Measurements from ENCODE around the gene GPBAR1.

The GPBAR1 gene

DNA sequence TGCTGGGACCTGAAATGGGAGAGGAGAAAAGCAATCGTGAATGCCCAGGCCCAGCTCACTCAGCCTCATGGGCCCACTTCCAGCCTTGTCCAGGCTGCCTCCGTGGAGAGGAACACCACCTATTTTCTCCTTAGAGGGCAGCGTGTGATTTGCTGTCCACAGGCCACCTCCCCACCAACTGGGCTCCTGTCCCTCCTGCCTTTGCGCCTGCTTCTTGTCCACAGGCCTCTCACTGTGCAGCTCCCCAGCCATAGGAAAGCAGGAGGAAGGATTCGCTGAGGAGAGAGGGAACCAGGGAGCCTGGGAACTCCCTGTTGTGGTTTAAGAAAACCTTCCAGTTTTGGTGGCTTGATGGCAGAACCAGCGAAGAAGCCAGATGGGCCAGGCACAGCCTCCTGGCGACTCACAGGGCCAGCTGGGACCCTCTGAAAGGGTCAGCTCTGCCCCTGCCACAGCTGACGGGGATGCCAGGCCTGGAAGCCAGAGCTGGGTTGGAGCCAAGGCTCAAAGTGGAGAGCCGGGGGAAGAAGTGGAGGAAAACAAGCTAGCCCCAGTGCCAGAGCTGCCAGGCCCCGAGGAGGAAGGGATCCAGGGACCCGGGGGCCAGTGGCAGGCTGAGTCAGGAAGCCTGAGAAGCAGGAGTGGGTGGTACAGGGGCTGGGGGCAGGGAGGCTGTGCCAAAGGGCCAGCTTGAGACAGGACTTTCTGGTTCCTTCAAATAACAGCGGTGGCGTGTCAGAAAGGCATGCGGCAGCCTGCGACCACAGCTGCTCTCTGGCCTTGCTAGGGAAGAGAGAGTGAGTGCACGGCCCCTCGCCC lies 21.6 kb downstream of the GPBAR1 start:
- in situ Hi-C loops (cut with HindIII; ENCODE audit: low sequenced_read_pairs) = no loop called here

DNA sequence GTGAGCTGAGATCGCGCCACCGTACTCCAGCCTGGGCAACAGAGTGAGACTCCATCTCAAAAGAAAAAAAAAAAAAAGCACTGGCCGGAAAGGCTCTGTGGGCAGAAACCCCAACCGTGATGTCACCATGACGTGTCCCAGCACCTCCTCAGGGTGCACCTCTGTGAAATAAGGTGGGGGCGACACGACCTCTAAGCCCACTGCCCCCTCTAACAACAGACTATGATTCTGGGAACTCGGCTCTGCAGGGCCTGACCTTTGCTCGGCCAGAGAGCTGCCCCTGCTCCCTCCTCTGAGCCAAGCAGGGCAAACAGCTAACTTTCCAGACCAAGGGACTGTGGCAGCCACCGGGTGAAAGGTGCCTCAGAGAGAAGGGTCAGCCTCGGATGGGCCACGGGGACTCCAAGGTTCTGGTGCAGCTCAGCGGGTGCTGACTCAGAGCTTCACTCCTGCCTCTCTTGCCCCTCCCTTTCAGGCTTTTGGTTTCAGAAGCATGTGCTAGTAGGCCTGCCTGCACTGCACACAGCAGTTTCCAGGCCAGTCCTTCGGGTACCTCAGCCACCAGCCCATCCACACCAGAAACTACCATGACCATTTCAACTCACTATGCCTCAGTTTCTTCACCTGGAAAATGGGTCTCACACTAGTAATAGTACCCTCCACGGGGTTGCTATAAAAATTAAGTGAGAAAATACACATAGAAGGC lies 23.4 kb downstream of the GPBAR1 start:
- in situ Hi-C loops (cut with HindIII; ENCODE audit: low sequenced_read_pairs) = no loop called here

DNA sequence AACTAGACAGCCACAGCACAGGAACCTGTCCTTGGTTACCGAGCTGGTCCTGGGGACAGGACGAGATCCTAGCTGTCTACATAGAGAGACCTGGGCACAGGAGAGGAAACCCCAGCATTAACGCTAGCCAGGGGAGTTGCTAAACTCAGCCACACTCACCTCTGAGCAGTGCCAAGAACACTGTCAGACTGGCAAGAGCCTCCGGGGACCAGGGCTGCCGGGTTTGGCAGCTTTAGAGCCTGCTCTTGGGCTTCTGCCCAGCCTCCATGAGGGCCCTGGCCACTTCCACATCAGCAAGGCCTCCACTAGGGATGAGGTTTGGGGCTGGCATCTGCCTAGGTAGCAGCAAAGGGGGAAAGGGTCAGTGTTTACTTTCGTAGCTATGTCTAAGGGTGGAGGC lies 24.8 kb downstream of the GPBAR1 start:
- in situ Hi-C loops (cut with HindIII; ENCODE audit: low sequenced_read_pairs) = no loop called here

DNA sequence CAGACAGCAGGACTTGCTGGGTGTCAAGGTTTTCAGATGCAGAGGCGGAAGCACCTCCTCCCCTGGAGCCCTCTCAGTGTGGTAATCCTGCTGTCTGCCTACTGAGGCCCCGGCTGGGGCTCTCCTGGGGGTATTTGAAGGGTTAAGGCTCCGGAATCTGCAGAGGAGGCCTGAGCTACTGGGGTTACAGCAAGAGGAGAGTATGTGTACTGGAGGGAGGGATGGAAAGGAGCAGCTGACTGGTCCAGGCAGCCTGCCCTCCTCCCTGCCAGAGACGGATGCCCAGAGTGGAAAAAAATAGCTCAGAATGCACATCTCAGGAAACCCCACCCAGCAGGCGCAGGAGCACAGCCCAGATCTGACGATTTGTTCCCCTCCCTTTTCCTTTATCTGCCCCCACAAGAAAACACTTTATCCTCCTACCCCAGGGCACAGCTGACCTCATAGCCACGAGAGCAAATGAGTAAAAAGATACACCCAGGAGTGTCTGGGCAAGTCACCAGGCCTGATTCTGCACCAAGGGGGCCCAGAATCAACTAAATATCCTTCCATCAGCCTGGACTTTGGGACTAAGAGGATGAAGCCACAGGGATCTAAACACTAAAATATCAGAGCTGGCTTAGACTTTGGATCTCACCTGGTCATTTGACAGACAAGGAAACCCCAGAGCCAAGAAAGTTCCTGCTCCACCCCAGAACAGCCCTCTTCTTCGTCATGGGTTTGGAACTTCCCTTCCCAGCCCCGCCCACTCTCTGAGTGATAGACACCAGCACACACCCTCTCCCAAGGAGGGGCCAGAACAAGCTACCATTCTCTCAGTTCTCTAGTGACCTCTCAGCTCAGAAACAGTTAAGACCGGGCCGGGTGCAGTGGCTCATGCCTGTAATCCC lies 26.0 kb downstream of the GPBAR1 start:
- in situ Hi-C loops (cut with HindIII; ENCODE audit: low sequenced_read_pairs) = no loop called here

DNA sequence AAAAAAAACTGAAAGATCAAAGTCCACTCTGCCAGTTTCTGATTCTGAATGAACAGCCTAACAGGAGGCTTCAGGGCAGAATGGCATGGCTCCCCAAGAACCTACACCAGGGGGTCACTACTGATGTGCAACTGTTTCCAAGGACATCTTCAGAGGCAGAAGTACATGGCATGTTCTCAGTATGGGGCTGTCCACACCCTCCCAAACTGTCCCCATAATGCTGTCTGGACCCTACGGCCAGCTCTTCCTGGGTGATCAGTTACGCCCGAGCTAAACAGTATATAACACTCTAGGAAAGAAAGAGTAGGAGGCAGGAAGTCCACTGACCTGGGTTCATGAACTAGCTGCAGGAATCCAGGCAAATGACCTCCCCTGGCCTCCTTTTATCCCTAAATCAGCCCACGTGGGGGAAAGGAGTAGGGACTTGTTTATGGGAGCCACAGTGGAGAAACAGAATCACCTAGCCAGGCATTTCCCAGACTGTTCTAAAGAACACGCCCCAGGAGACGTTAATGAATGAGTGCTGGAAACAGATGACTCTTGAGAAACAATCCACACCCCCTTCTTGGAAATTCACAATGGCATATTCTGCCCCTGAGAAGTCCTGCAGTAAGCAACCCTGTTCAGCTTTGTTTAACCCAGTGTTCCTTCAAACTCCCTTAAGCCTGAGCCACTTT lies 29.0 kb downstream of the GPBAR1 start:
- in situ Hi-C loops (cut with HindIII; ENCODE audit: low sequenced_read_pairs) = no loop called here

DNA sequence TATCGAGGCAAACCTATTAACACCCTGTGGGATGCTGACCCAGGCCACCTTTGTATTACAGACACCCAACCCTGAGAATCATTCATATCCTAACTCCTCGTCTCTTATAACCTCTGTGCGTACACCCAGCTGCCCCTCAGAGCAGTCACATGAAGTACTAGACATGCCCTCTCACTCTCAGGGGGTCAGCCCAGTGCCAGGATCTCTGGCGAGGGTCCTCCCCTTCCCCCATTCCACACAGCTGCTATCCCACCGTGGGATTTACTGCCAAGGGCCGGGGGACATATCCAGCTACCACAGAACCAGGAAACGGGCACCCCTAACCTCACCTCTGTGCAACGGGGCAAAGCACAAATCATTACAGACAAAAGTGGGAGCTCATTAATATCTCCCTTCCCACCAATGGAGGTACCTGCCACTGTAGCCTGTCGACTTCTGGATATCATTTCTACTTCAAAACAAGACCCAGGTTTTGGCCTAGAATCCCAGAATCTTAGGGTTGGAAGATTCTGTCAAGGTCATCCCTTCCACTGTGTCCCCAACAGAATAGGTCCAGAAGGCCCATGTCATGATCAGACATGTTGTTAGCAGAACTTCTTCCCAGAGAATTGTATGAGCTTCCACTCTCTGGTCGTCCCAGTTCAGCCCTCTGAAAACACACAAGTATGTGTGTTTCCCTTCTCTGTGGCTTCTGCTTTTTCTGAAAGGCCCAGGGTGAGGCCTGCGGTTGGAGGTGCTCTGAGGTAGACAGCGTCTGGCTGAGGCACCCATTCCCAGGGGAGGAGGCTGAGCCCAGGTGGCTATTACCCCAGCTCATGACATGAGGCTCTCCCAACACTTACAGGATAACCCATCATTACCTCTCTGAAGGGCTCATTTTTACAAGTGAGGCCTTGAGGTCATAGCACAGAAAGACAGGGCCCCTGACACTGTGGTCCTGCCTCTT lies 29.8 kb downstream of the GPBAR1 start:
- in situ Hi-C loops (cut with HindIII; ENCODE audit: low sequenced_read_pairs) = no loop called here

DNA sequence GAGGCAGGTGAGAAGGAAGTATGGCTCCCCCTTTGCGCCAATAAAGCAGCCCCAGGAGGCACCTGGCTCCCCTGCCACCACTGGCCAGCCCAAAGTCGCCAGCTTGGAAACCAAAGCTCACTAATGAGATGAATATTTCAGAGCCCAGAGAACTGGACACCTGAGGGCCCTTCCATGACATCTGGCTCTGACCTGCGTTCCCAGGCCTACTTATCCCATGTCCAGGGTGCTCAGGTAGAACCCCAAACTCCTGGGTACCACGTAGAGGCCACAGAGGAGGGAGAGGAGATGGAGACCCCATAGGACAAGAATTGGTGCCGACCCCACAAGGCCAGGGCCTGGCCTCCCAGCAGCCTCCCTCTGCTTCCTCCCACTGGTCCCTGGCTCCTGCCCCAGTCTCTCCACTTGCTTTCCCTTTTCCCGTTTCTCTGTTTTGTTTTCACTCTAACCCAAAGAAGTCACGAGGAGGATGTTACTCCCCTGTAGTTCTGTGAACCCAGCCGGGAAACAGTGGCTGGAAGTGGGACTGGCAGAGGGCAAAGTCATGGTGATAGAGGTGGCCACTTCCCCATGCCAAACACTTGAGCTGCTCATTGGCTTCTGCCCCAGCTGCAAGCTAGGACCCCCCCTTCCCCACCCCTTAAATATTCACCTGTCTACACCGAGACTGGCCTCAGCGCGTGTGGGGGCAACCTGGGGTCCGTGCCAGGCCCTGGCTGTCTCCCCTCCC lies 30.7 kb downstream of the GPBAR1 start:
- in situ Hi-C loops (cut with HindIII; ENCODE audit: low sequenced_read_pairs) = no loop called here

DNA sequence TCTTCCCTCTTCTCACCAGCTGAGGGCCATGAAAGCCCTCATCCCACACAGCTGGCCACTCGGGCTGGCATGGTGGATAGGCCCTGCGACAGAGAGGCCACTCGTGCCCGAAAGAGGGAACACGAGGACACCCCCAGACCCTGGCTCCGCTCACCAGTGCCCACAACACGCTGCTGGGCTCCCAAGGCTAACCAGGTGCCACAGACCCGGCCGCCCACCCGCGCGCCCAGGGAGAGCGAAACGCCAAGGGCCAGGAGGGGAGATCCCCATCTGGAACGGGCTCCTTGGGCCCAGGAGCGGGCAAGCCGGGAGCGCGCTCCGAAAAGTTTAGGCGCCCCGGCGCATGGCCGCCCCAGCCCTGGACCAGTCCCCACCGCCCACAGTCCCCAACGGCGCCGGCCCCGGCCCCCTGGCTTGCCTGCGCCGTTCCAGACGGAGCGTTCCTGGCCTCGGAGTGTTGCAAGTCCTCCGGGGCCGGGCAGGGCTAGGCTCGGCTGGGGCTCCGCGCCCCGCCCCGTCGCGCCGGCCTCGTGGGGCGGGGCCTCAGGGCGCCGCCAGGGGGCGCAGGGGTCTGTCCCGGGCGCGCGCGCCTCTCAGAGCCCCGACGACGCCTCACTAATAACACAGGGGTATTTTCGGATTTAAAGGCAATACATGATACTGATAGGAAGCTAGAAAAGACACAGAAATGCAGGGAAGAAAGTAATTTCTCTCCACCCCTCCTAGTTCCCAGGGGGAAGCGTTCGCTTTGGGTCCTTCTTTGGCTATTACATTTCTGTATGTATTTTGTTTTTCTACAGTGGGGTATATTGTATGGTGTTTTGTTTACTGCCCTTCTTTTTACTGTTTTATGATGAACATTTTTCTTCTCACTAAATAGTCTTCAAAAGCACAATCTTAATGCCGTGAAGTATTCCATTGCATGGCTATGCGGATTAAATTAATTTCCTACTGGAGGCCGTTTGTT lies 31.5 kb downstream of the GPBAR1 start, which contains the start of gene TMBIM1:
TMBIM1 (minus strand) TSS at position 456 of the 967 bp plus-strand sequence. CDS start 10,362 bp downstream, outside the sequence.
- in situ Hi-C loops (cut with HindIII; ENCODE audit: low sequenced_read_pairs) = no loop called here

DNA sequence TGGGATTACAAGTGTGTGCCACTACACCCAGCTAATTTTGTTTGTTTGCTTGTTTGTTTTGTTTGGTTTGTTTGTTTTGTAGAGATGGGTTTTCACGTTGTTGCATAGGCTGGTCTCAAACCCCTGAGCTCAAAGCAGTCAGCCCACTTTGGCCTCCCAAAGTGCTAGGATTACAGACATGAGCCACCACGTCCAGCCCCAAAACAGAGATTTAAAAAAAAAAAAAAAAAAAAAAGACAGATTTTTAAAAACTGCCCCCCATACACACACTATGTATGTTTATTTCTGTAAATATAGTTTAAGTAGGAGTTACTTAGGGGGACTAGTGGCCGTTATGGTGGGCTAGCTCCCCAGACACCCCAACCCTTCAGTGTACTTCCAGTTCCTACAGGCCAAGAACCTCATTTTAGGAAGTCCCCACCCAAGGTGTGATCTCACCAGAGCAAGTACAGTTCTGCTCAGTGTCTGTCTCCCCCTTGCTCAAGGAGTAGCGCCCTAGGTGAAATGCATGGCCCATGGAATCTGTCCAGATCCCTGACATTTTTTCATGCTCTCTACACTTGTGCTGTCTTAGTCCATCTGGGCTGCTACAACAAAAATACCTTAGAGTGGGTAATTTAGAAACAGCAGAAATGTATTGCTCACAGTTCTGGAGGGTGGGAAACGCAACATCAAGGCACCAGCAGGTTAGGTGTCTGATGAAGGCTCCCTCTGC lies 33.1 kb downstream of the GPBAR1 start:
- in situ Hi-C loops (cut with HindIII; ENCODE audit: low sequenced_read_pairs) = no loop called here

DNA sequence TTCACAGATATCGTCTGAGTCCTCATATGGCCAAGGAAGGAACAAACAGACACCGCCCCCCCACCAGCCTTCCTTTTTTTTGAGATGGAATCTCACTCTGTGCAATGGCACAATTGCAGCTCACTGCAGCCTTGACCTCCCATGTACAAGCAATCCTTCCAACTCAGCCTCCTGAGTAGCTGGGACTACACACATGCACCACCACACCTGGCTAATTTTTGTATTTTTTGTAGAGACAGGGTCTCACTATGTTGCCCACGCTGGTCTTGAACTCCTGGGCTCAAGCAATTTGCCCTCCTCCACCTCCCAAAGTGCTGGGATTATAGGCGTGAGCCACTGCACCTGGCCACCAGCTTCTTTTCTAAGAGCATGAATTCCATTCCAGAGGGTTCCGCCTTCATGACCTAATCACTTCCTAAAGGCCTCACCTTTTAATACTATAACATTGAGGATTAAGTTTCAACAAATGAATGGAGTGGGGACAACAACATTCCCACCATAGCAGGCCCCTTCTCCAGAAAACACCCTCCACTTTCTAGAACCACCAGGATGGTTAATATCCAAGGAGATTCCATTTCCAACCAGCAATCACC lies 33.7 kb downstream of the GPBAR1 start:
- in situ Hi-C loops (cut with HindIII; ENCODE audit: low sequenced_read_pairs) = no loop called here

DNA sequence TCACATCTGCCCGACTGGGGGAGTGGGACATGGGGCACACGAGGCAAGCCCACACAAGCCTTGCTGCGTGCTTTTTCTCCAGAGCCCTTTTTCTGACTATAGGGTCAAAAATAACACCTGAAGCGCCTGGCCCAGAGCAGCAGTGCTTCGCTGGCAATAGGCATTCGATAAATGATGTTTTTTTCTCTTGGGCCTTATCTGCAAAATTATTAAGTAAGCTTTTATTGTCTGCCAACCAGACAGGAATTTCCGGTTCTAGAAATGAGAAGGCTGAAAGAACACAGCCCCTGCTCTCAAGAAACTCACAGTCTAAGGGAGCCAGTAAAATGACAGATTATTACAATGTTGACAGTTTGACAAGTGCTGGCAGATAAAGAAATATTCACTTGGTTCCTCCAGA lies 34.2 kb downstream of the GPBAR1 start:
- in situ Hi-C loops (cut with HindIII; ENCODE audit: low sequenced_read_pairs) = no loop called here

DNA sequence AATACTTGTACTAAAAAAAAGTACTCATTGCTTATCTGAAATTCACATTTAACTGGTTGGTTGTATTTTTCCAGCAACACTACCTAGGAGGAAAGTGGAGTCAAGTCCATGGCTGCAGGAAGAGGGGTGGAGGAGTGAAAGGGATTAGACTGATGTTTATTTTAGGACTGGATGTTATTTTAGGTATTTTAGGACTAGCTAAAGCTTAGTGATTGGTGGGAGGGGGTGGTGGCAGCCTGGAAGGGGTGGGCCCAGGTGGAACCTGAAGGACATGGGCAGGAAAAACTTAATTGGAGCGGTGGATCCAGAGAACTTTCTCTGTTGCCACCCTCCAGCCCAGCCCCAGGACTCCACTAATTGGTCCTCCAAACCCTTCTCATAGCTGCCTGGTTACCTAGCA lies 35.4 kb downstream of the GPBAR1 start:
- in situ Hi-C loops (cut with HindIII; ENCODE audit: low sequenced_read_pairs) = no loop called here

DNA sequence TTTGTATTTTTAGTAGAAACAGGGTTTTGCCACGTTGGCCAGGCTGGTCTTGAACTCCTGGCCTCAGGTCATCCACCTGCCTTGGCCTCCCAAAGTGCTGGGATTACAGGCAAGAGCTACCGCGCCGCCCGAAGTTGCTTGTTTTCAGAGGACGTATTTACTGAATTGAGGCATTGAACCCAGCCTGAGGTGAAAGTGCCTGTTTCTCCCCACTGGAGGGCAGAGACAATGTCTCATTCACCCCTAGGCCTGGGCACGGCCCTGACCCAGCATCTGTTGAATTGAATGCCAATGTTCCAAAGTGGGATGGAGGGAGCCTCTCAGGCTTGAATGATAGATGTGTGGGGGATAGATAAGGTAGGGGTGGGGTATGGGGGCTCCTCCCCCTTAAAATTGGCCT lies 36.0 kb downstream of the GPBAR1 start:
- in situ Hi-C loops (cut with HindIII; ENCODE audit: low sequenced_read_pairs) = no loop called here

DNA sequence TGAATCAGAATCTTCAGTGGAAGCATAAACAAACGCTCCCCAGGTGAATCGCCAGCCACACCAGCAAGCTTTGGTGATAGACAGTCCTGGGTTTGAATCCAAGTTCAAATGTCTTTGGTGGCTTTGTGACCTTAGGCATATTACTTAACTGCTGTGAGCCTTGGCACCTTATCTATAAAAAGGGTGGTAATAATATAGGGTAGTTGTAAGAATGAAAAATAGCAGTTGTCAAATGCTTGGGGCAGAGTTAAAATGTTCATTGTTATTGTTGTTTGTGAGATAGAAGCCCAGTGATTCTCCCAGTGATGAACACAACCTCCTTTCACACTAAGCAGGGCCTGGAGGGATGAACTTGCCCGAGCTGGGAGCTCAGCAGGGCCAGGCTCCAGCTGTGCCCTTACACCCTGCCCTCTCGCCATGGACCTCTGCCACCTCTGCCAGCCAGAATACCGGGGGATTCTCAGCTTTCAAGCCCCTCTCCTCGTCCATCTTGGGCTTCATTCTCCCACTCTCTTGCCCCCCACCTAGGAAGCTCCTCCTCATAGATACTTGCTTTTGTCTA lies 37.6 kb downstream of the GPBAR1 start:
- in situ Hi-C loops (cut with HindIII; ENCODE audit: low sequenced_read_pairs) = no loop called here

DNA sequence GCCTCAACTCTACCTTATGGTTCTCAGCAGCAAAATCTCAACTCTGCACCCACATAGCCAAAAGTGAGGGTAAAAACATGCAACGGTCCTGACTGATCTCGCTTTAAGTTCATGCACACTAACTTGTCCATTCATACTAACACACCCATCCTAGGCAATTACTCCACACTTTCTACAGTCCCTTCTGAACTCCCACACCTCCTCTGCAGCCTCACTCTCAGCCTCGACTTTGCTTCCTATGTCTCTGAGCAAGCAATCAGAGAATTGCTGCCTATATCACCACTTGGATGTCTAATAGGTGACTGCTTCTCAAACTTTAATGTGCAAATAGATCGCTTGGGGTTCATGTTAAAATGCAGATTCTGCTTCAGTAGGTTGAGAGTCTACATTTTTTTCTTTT lies 39.3 kb downstream of the GPBAR1 start:
- in situ Hi-C loops (cut with HindIII; ENCODE audit: low sequenced_read_pairs) = no loop called here

DNA sequence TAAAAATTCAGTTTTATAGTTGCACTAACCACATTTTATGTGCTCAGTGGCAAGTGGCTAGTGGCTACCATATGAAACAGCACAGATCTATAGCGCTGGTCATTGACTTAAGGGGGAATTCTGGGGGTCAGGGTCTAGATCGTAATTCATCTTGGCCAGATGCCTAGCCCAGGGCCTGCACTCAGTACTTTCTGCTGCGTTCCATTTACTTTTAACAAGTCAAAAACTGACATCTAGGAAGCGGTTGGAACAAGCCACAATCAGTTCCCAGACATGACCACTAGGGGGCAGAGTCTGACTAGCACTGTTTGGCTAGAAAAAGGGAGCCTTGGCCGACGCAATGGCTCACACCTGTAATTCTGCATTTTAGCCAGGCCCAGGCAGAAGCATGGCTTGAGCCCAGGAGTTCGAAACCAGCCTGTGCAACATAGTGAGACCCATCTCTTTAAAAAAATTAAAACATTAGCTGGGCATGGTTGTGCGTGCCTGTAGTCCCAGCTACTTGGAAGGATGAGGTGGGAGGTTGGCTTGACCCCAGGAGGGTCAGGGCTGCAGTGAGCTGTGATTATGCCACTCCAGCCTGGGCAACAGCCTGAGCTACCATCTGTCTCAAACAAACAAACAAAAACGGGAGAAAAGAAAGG lies 40.5 kb downstream of the GPBAR1 start:
- in situ Hi-C loops (cut with HindIII; ENCODE audit: low sequenced_read_pairs) = no loop called here

Data from DLD1 (cell line).